Suprapubic skin (tissue), 4 donors: Measurements from ENCODE around the gene PRIMA1.

Source experiments
- EP300 ChIP-seq: sonication (generic); formaldehyde crosslinking; IDR thresholded peaks from one replicate; pipeline ENCODE4 v1.6.1; 2017; ENCODE audit warnings: antibody characterized with exemption
- POLR2A ChIP-seq, 2 donors: fragments of 450-650 bp; IDR thresholded peaks; one replicate each; pipeline ENCODE4 v1.6.1; 2017; ENCODE audit warnings: antibody characterized with exemption in 2 of 2, mild to moderate bottlenecking in 2 of 2, moderate library complexity in 2 of 2
- POLR2AphosphoS5 ChIP-seq, 3 donors: sonication (generic); formaldehyde crosslinking; IDR thresholded peaks; one replicate each; pipeline ENCODE4 v1.6.1; 2017; ENCODE audit warnings: antibody characterized with exemption in 3 of 3
- TF ChIP-seq, protein P1 (sequence below), 2 donors: fragments of 200-600 bp in 1 of 2; fragments of 450-650 bp in 1 of 2; sonication (generic) in 1 of 2; IDR thresholded peaks; one replicate each; pipeline ENCODE4 v1.5.1; 2016 to 2019; ENCODE audit warnings: antibody characterized with exemption in 2 of 2, mild to moderate bottlenecking in 1 of 2, moderate library complexity in 1 of 2

DNA sequence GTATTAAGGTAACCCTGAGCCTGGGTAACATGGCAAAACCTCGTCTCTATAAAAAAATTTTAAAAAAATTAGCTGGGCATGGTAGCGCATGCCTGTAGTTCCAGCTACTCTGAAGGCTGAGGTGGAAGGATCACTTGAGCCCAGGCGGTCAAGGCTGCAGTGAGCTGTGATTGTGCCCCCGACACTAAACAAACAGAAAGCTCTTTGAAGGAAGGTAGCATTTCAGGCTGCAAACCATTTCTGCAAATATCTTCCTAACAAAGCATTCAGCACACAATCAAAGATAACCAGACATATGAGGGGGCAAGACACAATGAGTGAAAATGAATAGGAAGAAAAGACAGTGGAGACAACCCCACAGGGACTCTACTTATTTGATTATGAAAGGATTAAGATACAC lies 118.7 kb downstream of the PRIMA1 start:
- no peak for TF ChIP-seq POLR2A (IDR thresholded peaks at IDR 0.05)
- no peak for TF ChIP-seq POLR2AphosphoS5 (IDR thresholded peaks at IDR 0.05)
- TF ChIP-seq, protein P1, sequence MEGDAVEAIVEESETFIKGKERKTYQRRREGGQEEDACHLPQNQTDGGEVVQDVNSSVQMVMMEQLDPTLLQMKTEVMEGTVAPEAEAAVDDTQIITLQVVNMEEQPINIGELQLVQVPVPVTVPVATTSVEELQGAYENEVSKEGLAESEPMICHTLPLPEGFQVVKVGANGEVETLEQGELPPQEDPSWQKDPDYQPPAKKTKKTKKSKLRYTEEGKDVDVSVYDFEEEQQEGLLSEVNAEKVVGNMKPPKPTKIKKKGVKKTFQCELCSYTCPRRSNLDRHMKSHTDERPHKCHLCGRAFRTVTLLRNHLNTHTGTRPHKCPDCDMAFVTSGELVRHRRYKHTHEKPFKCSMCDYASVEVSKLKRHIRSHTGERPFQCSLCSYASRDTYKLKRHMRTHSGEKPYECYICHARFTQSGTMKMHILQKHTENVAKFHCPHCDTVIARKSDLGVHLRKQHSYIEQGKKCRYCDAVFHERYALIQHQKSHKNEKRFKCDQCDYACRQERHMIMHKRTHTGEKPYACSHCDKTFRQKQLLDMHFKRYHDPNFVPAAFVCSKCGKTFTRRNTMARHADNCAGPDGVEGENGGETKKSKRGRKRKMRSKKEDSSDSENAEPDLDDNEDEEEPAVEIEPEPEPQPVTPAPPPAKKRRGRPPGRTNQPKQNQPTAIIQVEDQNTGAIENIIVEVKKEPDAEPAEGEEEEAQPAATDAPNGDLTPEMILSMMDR (IDR thresholded peaks at IDR 0.05): no peak
- TF ChIP-seq EP300: no peak
